Limb (tissue), 2 donors: ENCODE results near the gene DIP2C.
"Not testable (repeated sequence)": the region's sequence is repeated elsewhere in the genome, so short reads cannot be mapped to it uniquely, and the experiment has no call there.

ENCODE experiments used
- DNase-seq, 2 donors: peaks; one replicate each; pipeline ENCODE4 v3.0.0-alpha.2; 2016; ENCODE audit errors: extremely low spot score in 2 of 2

DIP2C gene

GRCh38 chr10:519055-519715 is 170.3 kb downstream of the DIP2C start:
- DNase-seq, result no peak

GRCh38 chr10:517872-518475 is 171.5 kb downstream of the DIP2C start:
- DNase-seq, result no peak

- DNase-seq, result no peak
Measured at GRCh38 chr10:517241-517830, 172.1 kb downstream of the DIP2C start.

- DNase-seq, result no peak
Measured at GRCh38 chr10:516764-517163, 172.7 kb downstream of the DIP2C start.

GRCh38 chr10:515674-516073 is 173.8 kb downstream of the DIP2C start:
- no peak for DNase-seq

GRCh38 chr10:514137-514671 is 175.3 kb downstream of the DIP2C start:
- peak in 1 of 2 donors; percentile 53 for DNase-seq

- no peak for DNase-seq
Measured at GRCh38 chr10:513393-513792, 176.1 kb downstream of the DIP2C start.

GRCh38 chr10:512661-513060 is 176.8 kb downstream of the DIP2C start:
- DNase-seq, result not testable (repeated sequence)

- DNase-seq, result no peak
Measured at GRCh38 chr10:511849-512191, 177.6 kb downstream of the DIP2C start.

GRCh38 chr10:511101-511848 is 178.2 kb downstream of the DIP2C start:
- peak; percentile 90 to 96 for DNase-seq

GRCh38 chr10:510415-510881 is 179.0 kb downstream of the DIP2C start:
- peak in 1 of 2 donors; percentile 48 for DNase-seq

GRCh38 chr10:509361-510102 is 179.9 kb downstream of the DIP2C start:
- DNase-seq, result no peak

- DNase-seq, result no peak
Measured at GRCh38 chr10:508726-509125, 180.7 kb downstream of the DIP2C start.

- no peak for DNase-seq
Measured at GRCh38 chr10:507908-508444, 181.5 kb downstream of the DIP2C start.

- DNase-seq, result no peak
Measured at GRCh38 chr10:507355-507699, 182.1 kb downstream of the DIP2C start.

GRCh38 chr10:506451-507354 is 182.8 kb downstream of the DIP2C start:
- no peak for DNase-seq

GRCh38 chr10:505419-505818 is 184.0 kb downstream of the DIP2C start:
- no peak for DNase-seq

- no peak for DNase-seq
Measured at GRCh38 chr10:504806-505205, 184.7 kb downstream of the DIP2C start.

GRCh38 chr10:504121-504611 is 185.3 kb downstream of the DIP2C start:
- DNase-seq, result no peak

GRCh38 chr10:501596-501995 is 187.9 kb downstream of the DIP2C start:
- DNase-seq, result no peak
